NCI-H1048 (cell line): ENCODE data around the gene ADCY1.

Source experiments
- DNase-seq: peaks from one replicate; lab custom pipeline; 2025; lab: John Stamatoyannopoulos, UW

Gene ADCY1

DNA sequence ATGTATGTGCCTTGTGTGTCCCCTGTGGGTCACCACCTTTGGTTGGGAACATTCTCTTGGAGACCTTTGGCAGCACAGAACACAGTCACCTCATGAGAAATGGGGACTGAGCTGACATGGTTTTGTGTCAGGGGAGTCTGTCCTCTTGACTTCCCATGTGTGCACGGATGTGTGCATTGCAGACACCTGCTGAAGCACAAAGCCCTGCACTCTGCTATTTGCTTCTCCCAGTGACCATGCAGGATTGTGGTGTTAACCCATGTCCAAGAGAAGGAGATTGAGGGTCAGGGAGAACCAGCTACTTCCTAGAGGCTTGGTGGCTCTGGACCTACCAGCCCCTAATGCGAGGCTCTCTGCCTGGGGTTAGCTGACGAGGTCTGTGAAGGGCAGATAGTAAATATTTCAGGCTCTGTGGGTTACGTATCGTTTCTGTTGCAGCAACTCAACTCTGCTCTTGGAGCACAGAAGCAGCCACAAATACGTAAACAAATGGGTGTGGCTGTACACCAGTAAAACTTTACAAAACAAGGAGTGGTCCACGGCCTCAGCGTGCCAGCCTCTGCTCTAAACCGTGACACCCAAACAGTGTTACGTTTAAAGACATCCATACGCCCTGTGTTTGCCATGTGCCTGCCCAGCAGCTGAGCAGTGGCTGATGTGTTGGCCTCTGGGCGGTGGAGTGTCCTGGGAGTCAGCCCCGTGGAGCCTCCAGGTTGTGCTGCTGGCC is 51.7 kb downstream of the ADCY1 start:
- no peak for DNase-seq

DNA sequence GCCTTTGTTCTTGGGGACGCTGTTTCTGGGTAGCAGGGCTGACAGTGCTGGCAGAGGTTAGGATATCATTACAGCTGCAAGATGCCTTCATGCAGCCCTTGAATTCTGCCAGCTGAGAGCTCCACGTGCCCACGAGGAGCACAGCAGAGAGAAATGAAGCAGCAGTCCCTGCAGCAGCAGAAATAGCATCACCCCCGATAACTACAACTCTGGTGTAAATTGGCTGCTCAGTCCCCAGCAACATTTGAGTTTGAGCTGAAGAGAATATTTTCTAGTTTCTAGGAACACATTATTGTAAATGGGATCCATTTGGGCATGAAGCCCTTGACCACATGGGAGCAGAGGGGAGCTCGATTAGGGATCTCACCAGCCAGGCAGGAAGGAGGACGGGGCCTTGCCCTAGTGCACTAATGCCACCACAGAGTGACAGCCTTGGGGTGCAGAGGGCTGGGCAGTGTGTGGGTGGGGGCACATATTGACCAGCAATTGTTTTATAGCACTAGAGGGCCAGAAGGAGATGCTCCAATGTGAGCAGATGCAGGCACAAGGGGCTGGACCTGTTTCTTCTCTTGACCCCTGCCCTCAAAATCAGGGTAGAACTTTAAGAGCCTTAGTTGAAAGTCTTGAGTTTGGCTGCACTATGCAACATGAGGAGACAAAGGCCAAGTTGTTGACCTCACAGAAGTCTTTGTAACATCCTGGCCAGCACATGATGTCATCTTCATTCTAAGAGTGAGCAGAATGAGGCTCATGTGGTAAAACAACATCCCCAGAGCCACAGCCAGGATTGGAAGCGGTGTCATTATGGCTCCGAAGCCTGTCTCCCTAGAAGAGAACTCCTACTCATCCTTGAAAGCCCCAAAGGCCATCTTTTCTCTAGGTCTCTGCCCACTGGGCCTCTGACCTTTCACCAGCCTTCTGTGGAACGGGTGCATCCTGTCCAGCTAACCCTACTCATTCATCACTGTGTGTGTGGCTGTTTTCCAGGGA is 52.6 kb downstream of the ADCY1 start:
- DNase-seq = no peak

DNA sequence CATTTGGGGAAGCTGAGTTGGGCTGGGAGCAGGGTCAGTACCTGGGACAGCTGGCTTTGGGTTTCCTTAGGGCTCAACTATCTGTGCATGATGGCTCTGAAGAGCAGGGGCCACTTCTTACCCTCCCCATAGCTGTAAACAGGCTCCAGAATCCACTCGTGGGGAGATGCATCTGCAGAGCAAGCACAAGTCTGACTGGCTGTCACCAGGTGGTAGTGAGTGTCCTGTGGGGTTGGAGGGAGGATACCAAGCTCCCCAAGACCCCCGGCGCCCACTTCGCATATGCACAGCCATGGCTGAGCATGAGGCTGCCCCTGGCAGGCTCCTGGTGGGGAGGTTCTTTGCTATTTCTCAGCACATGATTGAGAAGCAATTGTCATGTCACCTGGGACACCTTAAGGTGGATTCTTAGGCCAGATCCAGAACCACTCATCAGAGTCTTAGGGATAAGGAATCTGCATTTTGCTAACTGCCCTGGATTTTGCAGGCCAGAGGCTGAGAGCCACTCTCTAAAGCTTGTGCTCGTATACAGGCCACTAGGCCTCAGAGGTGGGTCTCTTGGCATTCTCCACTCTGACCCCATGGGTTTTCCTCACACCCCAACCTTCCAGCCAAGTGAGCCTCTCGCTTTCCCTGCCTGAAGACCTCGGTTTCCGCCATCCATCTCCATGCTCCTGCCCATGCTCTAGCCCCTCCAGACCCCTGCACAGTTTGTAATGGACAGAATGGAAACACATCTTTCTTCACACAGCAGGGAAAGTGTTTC is 53.7 kb downstream of the ADCY1 start:
- no peak for DNase-seq

DNA sequence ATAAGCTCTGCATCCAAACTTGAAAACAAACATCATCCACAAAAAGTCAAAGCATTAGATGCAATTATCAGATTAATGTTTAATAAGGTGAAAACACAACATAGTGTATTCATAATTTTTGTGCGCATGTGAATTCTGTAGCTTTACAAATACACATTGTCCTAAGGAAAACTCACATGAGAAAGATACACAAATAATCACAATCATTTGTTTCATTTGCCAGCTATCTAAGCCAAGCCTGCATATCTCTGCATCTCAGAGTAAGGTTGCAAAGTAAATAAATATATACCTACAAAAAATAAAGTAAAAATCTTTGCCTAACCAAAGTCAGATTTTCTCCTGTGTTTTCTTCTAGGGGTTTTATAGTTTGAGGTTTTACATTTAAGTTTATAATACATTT is 57.4 kb downstream of the ADCY1 start:
- no peak for DNase-seq

DNA sequence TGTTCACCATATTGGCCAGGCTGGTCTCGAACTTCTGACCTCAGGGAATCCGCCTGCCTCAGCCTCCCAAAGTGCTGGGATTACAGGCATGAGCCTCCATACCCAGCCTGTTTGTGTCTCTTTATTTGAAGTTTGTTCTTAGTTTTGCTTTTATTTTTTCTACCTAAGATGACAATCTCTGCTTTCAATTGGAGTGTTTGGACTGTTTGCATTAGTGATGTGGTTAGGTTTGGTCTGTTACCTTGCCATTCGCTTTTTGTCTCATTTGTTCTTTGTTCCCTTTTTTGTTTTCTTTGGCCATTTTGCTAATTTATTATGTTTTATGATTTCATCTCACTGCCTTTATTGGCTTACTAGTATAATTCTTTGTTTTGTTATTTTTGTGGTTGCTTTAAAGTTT is 62.6 kb downstream of the ADCY1 start:
- no peak for DNase-seq

DNA sequence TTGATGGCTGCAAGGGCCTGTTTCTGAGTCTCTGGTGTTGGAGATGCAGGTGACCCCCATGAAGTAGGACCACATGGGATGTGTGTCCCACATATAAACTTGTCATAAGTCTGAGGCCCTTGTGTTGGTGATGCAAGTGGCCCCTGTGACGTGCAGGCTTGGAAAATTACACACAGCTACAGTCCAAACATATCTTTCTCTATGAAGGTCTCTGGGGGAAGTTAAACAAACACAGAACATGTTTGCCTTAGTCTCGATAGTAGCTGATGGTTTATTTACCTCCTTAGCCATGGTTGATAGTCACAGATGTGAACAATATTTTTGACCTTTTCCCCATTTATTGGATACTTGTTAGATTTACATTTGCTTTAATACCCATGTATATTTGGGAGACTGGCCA is 64.7 kb downstream of the ADCY1 start:
- no peak for DNase-seq

DNA sequence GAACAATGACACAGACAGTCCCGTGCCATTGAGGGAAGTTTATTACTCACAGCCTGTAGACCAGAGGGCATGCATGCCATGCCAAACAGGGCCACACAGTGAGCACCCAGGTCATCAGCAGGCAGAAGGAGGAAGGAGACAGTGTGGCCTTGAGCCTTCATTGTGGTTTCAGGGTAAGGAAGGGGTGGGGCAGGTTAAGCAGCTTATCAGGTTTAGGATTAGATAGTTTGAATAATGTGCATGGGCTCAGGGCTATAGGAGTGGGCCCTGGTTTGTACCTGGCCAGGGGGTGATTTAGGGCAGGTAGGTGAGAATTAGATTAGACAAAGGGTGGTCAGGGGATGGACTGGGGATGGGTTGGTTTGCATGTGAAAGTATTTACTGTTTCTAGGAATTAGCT is 67.9 kb downstream of the ADCY1 start:
- DNase-seq = no peak

DNA sequence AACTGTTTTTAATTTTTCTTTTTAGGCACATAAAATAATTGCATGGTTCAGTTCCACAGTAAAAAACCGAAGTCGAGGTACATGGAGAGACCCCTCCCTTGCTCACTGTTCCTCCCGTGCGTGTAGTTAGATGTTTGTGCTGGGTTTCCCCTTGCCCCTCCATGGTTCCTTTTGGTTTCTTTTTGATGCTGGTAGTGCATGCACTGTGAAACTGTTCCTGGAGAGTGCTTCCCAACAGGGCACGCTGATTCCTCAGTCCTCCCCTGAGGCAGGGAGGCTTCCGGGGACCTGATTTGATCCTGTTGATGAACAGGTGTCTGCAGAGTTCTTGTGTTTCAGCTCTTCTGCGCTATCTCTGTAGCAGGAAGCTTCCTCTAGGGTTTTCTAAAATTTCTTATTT is 69.5 kb downstream of the ADCY1 start:
- DNase-seq = no peak

DNA sequence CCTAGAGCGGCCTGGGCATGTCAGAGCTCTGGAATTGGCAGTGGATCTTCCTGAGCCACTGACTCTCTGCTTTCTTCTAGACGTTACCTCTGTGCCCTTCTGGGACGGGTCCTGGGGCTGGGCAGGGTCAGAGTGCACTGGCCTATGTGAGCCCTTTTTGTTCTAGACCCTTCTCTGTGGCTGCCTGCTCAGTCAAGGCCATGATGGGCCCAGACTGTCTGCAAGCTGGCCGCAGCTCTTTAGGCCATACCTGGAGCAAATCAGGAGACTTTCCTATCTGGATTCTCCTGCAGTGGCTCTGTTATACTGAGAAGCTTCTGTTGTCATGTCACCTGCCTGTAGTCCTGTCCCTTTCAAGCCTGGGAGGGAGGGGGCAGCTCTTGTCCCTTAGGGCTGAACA is 70.1 kb downstream of the ADCY1 start:
- no peak for DNase-seq

DNA sequence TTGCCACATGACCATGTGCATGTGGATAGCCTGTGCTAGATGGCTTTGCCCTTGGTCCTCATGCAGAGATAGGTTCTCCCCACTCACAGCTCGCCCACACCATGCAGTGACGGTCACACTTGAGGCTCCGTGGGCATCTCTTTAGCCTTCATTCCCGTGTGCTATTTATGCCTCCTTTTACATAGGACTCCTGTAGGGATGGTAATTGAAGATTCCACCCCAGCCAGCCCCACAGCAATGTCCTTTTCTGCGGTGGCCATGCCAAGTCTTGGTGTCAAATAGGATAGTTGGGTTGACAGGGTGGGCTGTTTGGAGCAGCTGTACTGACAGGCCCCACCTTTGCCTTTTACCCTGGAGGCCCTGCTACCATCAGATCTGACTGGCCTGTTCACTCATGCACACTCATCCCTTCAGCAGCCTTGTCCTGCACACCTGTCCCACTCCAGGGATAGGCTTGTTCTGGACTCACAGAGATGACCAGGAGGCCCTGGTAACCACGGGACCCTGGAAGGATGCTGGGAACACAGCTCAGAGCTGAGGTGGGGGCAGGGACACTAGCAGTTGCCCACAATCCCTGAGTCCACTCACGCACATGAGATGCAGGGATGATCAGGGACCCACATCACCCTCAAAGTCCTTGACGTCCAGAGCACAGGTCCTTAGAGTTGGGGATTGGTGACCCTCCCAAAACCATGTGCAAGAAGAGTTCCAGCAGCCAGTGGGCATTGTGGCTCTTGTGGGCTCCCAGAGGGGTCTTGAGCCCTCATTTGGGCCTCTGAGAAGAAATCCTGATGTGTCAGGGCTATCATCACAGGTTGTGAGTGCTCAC is 71.2 kb downstream of the ADCY1 start:
- DNase-seq = no peak

DNA sequence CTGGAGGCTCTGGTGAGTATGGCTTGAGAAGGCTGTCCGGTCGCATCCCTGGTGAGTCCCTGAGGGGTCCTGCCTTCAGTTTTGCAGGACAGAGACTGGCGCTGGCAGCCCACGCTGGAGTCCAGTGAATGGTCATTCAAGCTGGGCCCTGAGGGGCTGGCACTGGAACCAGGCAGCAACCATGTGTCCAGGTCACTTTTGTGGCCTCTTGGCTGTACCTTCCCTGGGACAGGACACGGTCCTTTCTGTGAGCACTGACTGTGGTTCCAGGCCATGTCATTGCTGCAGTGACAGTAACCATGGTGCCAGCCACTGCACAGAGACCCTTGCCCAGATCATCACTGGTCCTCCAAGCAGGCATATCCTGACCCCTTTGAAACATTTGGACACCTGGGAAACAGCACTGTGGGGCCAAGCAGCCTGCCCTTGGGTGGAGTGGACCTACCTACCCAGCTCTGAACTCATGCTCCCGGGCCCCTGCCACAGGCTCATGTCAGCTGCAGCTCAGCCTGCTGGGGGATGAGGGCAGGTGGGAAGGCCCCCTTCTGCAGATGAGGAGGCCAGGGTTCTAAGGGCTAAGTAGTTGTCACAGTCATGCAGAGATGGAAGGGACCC is 72.1 kb downstream of the ADCY1 start:
- DNase-seq = no peak

DNA sequence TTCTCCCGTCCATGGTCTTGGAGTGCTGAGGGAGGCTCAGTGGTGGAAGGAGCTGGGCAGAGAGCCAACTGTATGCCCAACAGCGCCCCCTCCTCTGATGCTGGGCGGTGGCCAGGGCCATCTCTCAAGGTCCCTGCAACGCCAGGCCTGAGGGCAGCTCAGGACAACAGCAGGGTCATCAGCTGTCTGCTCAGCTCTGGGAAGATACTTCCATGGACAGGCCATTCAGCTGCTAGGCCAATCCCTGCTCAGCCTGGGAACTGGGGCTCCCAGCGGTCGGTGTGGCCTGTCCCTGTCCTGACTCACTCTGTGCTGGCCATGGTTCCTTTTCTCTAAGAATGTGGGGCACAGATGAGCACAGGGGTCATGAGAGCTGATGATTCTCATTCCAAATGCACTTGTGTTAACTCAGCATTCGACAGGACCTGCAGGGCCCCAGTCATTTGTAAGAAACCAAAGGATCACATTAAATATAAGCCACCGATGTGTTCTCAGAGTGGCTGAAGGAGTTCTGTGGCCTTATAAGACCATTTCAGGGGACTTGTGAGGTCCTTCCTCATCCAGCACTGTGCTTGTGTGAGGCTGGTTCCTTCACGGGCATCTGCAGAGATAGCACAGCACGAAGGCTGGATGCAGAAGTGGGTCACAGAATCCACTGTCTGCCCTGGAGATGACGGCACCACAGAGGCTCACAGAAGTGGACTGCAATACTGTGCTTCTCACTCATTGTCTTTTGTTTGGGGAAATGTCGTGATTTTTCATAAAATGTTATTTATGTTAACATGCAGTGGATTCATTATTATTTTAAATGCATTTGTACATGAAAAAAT is 73.0 kb downstream of the ADCY1 start:
- DNase-seq = no peak

DNA sequence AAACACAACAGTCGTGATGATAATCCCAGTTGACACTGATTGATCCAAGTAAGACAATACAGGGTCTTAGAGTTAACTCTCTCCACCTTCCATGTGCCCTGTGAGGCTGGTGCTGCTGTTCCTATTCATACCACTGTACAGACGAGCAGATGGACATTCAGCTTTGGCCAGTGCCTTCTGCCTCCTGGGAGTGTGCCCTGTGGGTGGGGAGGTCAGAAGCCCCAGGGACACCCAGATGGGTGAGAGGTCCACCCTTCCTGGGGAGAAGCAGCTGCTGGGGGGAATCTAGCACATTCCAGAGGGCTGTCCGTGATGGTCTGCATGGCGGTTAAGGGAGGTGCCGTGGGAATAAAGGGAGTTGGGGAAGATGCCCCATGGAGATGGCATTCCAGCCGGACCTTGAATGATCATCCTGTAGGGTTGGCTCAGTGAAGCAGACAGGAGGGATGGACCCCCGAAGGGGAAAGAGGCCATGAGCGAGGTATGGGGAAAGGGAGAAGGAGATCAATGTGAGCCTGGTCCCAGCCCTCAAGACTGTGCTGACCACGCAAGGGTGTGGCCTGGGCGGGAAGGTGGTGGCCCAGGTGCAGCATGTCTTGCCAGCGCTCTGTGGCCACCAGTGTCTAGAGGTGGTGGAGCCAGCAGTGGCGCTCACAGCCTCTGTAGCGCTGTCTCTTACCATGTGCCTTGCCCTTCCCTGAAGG is 74.0 kb downstream of the ADCY1 start:
- DNase-seq = no peak

DNA sequence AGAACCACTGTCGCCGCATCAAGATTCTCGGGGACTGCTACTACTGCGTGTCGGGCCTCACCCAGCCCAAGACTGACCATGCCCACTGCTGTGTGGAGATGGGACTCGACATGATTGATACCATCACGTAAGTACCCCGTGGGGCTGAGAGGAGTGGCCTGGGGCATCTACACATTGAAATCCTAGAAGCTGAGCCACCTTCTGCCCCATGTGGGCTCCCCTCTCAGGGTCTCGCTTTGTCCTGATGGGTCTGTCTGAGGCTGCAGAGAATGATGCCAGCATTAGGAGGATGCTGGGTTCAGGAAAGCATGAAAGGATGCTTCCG is 74.5 kb downstream of the ADCY1 start:
- no peak for DNase-seq

DNA sequence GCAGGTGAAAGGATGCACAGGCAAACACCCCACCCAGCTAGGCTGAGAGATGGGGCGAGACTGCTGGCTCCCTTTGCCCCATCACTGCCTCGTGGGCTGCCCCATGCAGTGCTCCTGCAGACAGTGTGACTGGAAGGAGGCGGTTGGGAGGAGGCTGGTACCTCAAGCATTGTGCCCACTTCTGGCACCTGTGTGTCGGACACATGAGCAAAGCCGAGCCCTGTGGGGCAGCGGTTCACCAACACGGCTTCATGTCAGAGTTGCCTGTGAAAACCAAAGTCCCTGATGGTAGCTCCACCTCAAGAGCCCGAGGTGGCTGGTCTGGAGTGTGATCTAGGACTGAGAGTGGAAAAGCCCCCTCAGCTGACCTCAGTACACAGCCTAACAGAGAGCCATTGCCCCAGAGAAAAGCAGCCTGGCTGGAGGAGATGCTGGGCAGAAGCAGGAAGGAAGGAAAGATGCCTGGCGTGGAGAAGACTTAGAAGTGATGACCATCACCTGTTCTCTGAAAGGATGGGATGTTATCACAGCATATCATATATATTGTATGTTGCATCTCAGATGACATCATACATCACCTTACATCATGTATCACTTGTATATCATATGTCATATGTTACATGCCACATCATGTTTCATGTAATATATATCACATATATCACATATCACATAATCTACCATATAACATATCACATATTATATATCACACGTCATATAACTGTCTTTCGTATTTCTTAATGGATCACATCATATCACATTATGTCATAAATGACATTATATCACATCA is 75.6 kb downstream of the ADCY1 start:
- DNase-seq = no peak

DNA sequence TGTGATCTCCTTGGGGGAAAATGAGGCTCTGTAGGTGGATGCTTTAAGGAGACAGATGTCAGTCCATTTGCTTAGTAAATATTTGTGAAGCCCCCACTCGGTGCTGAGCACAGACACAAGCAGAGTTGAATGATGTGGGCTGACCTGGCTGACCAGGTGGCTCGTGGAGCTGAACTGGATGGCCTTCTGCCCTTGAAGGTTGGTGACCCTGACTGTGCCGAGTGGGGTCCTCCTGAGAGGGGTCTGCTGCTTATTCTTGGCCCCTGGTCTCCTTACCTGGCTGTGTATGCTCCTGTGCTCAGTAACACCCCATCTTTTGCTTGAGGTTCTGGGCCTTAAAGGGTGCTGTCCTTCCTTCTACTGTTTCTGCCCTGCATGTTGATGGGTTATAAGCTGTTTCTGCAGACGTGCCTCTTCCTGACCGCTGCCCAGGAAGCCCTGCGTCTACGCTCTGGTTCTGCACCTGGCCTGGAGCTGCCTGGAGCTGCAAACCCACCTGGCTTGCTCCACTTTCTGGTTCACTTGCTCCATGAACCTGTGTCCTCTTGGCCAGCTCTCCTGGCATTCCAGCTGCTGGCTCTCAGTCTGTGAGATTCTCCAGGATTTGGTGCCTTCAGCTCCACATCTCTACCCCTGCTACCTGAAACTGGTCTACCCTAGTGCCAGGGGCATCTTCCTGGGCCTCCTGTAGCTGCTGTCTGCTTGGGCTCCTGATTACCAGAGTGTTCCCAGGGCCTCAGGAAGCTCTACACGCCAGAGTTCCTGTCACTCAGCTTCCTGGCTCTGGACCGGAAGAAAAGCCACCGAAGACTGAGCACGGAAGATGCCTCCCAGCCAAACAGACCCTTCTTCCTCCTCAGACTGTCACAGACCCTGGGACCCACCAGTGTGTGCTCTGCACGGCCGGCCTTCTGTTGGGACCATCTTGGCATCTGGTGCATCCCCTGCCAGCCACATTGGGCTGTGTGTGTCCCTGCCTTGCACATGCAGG is 76.5 kb downstream of the ADCY1 start:
- DNase-seq = no peak

DNA sequence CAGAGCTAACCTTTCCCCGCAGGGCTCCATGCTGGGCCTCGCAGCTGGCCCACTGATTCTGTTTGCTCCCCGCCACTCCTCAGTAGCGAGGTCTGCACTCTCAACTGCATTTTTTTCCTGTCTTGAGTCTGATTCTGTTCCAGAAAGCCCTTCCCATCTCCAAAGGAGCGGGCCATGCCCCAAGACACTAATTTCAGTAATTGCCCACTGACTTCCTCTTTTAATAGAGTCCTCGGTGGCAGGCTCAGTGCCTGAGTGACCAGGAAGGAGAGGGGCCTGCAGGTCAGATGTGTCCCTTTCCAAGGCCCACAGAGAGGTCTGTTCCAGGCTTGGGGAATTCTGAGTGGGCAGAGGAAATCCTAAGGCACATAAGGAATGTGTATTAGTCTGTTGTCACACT is 77.4 kb downstream of the ADCY1 start:
- DNase-seq = no peak

DNA sequence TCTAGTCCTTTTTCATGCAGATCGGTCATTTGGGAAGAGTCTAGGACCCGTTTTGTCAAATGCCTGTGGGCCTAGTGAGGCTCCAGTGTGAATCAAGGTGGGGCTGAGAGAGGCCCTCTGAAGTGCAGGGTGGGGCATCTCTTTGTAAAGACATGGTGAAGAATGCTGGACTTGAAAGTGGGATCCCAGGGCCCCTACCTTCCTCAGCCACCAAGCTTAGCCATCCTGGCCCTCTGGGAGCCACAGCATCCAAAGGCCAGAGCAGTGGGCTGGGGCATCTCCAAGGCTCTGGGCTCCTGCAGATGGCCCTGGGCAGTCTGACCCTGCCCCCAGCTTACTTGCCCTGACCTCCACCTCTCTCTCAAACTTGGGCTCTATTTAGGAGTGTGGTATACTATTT is 78.5 kb downstream of the ADCY1 start:
- DNase-seq = no peak
